Gastroesophageal sphincter (tissue), 4 donors: ENCODE data around the gene ALG5. TPM values are rescaled to one million over a fixed set of nuclear protein-coding genes. Genes with fewer than 3 reads are reported as not detected.

Experiments used
- ATAC-seq: fragments of 150-250 bp; one replicate; pipeline ENCODE4 v1.9.1; 2016; ENCODE audit warnings: mild to moderate bottlenecking, moderate library complexity
- H3K27ac ChIP-seq, 4 donors: fragments of 200-600 bp; sonication (generic) in 3 of 4; 1 replicate in 3 of 4; 2 replicates in 1 of 4; pipeline ENCODE4 v1.5.1; 2016 to 2019
- H3K27me3 ChIP-seq: fragments of 200-600 bp; sonication (generic); one replicate; pipeline ENCODE4 v1.5.1; 2019
- H3K36me3 ChIP-seq, 2 donors: fragments of 200-600 bp; sonication (generic); one replicate each; pipeline ENCODE4 v1.5.1; 2019; ENCODE audit warnings: control low read depth in 1 of 2
- H3K4me1 ChIP-seq, 3 donors: fragments of 200-600 bp; sonication (generic); 1 replicate in 2 of 3; 2 replicates in 1 of 3; pipeline ENCODE4 v1.5.1; 2016 to 2019; ENCODE audit warnings: control low read depth in 2 of 3
- H3K4me3 ChIP-seq, 2 donors: fragments of 200-600 bp; sonication (generic); one replicate each; pipeline ENCODE4 v1.5.1; 2019; ENCODE audit warnings: mild to moderate bottlenecking in 1 of 2, moderate library complexity in 1 of 2
- H3K9me3 ChIP-seq, 3 donors: fragments of 200-600 bp; sonication (generic); one replicate each; pipeline ENCODE4 v1.5.1; 2017 to 2019; ENCODE audit warnings: control low read depth in 2 of 3
- CTCF ChIP-seq, 4 experiments: fragments of 200-600 bp in 2 of 4; fragments of 450-650 bp in 2 of 4; sonication (generic) in 1 of 4; IDR thresholded peaks; one replicate each; pipeline ENCODE4 v1.5.1; 2017 to 2019; ENCODE audit warnings: antibody characterized with exemption in 4 of 4, mild to moderate bottlenecking in 2 of 4, moderate library complexity in 2 of 4
- EP300 ChIP-seq: sonication (generic); formaldehyde crosslinking; IDR thresholded peaks from one replicate; pipeline ENCODE4 v1.6.1; 2017; ENCODE audit warnings: antibody characterized with exemption, mild to moderate bottlenecking
- POLR2A ChIP-seq, 2 donors: fragments of 450-650 bp; IDR thresholded peaks; one replicate each; pipeline ENCODE4 v1.6.1; 2017; ENCODE audit warnings: antibody characterized with exemption in 2 of 2, mild to moderate bottlenecking in 2 of 2, moderate library complexity in 1 of 2
- POLR2AphosphoS5 ChIP-seq: sonication (generic); formaldehyde crosslinking; IDR thresholded peaks from one replicate; pipeline ENCODE4 v1.6.1; 2017; ENCODE audit warnings: antibody characterized with exemption
- WGBS, 2 donors: methylation state at CpG; one replicate each; pipeline ENCODE4 v1.1.5; 2018; ENCODE audit warnings: low coverage in 1 of 2; 5-methylcytosine and 5-hydroxymethylcytosine counted together
- total RNA-seq, 4 donors: library from RNA; depleted of rRNA; stranded (reverse); fragments of >200 nt; gene quantifications; one replicate each; pipeline ENCODE4 v1.1.0, GENCODE V29; 2016

Gene ALG5
- total RNA-seq, 4 donors from 2014 or later = 16.5 to 24.0 (median 22.4) TPM

GRCh38 chr13:36959456-36960116 is 39.6 kb downstream of the ALG5 start:
- 62 to 80% methylated on average over 2 of the region's 2 CpGs for WGBS, 2 donors
- H3K36me3 ChIP-seq = peaks cover 0 to 62% of the 10 kb centered on the region in 2 donors

GRCh38 chr13:36954542-36954941 is 44.6 kb downstream of the ALG5 start:
- TF ChIP-seq CTCF (IDR thresholded peaks at IDR 0.05) (no peak), POLR2AphosphoS5 (no peak), EP300 (no peak), POLR2A (IDR thresholded peaks at IDR 0.05) (no peak)
- Histone ChIP-seq H3K4me1 (no peaks in the 10 kb centered on the region), H3K27ac (no peak overlapping the region), H3K9me3 (no peaks in the 10 kb centered on the region), H3K4me3 (no peak overlapping the region), H3K36me3 (peaks cover 0 to 57% of the 10 kb centered on the region in 2 donors), H3K27me3 (no peaks in the 10 kb centered on the region)
- ATAC-seq = no peak

More at GRCh38 chr13:36959456-36960116, 39.6 kb downstream of the ALG5 start:
- no peak for TF ChIP-seq POLR2AphosphoS5
- TF ChIP-seq EP300 = no peak
- no peak for TF ChIP-seq POLR2A (IDR thresholded peaks at IDR 0.05)
- TF ChIP-seq CTCF (IDR thresholded peaks at IDR 0.05) = no peak
- Histone ChIP-seq H3K4me1 (no peaks in the 10 kb centered on the region), H3K27ac (no peak overlapping the region), H3K9me3 (no peaks in the 10 kb centered on the region), H3K27me3 (no peaks in the 10 kb centered on the region), H3K4me3 (no peak overlapping the region)
- ATAC-seq = no peak

- Histone ChIP-seq H3K36me3 (peaks cover 0 to 60% of the 10 kb centered on the region in 2 donors), H3K27ac (no peak overlapping the region), H3K4me1 (no peaks in the 10 kb centered on the region), H3K9me3 (no peaks in the 10 kb centered on the region), H3K27me3 (no peaks in the 10 kb centered on the region), H3K4me3 (no peak overlapping the region)
- no peak for ATAC-seq
- 79 to 89% methylated on average over 1 to 2 of the region's 2 CpGs for WGBS, 2 donors
- TF ChIP-seq EP300 (no peak), POLR2AphosphoS5 (no peak), POLR2A (IDR thresholded peaks at IDR 0.05) (no peak), CTCF (IDR thresholded peaks at IDR 0.05) (no peak)
These were observed 48.2 kb downstream of the ALG5 start for GRCh38 chr13:36950920-36951319.

- Histone ChIP-seq H3K9me3 (no peaks in the 10 kb centered on the region), H3K4me1 (no peaks in the 10 kb centered on the region), H3K27me3 (no peaks in the 10 kb centered on the region), H3K36me3 (peaks cover 0 to 60% of the 10 kb centered on the region in 2 donors), H3K4me3 (no peak overlapping the region), H3K27ac (no peak overlapping the region)
- 75 to 86% methylated on average over 1 to 4 of the region's 4 CpGs for WGBS, 2 donors
- ATAC-seq = no peak
- TF ChIP-seq POLR2A (IDR thresholded peaks at IDR 0.05) = no peak
- TF ChIP-seq CTCF (IDR thresholded peaks at IDR 0.05) = no peak
- TF ChIP-seq POLR2AphosphoS5 = no peak
- TF ChIP-seq EP300 = no peak
These were observed 48.8 kb downstream of the ALG5 start for GRCh38 chr13:36950330-36950729.

- no peak for ATAC-seq
- no peaks in the 10 kb centered on the region for H3K9me3 ChIP-seq
These were observed 54.1 kb downstream of the ALG5 start for GRCh38 chr13:36945078-36945477.

More at GRCh38 chr13:36945078-36945477, 54.1 kb downstream of the ALG5 start:
- TF ChIP-seq CTCF (IDR thresholded peaks at IDR 0.05) (no peak), POLR2AphosphoS5 (no peak), EP300 (no peak), POLR2A (IDR thresholded peaks at IDR 0.05) (no peak)
- Histone ChIP-seq H3K36me3 (peaks cover 0 to 27% of the 10 kb centered on the region in 2 donors), H3K27ac (no peak overlapping the region), H3K4me3 (no peak overlapping the region), H3K4me1 (no peaks in the 10 kb centered on the region), H3K27me3 (no peaks in the 10 kb centered on the region)
- 47 to 85% methylated on average over 3 of the region's 3 CpGs for WGBS, 2 donors
